GM19351 (cell line): ENCODE measurements around the gene FNBP1L.
"Not testable (repeated sequence)": the region's sequence is repeated elsewhere in the genome, so short reads cannot be mapped to it uniquely, and the experiment has no call there.

Experiments
- ATAC-seq: cut with Tn5 transposase; IDR thresholded peaks from one replicate; pipeline ENCODE4 v1.9.1; 2021; ENCODE audit warnings: mild to moderate bottlenecking, moderate library complexity; ENCODE audit not compliant: unreplicated experiment

Gene FNBP1L

GRCh38 chr1:93442741-93443140 is 5.2 kb upstream of the FNBP1L start:
- no peak for ATAC-seq

GRCh38 chr1:93443454-93443853 is 4.5 kb upstream of the FNBP1L start:
- ATAC-seq = no peak

- ATAC-seq = no peak
Measured at GRCh38 chr1:93446837-93447451, 974 bp upstream of the FNBP1L start.

- ATAC-seq = no peak
Measured at GRCh38 chr1:93448292-93448982, 519 bp downstream of the FNBP1L start.

- no peak for ATAC-seq
Measured at GRCh38 chr1:93448983-93449804, 1.3 kb downstream of the FNBP1L start.

- no peak for ATAC-seq
Measured at GRCh38 chr1:93450321-93450720, 2.4 kb downstream of the FNBP1L start.

- ATAC-seq = no peak
Measured at GRCh38 chr1:93453911-93454310, 6.0 kb downstream of the FNBP1L start.

GRCh38 chr1:93459126-93459525 is 11.2 kb downstream of the FNBP1L start:
- no peak for ATAC-seq

GRCh38 chr1:93461236-93461635 is 13.3 kb downstream of the FNBP1L start:
- ATAC-seq = no peak

GRCh38 chr1:93463960-93464359 is 16.0 kb downstream of the FNBP1L start:
- no peak for ATAC-seq

- not testable (repeated sequence) for ATAC-seq
Measured at GRCh38 chr1:93465371-93466082, 17.6 kb downstream of the FNBP1L start.

- no peak for ATAC-seq
Measured at GRCh38 chr1:93467606-93468005, 19.7 kb downstream of the FNBP1L start.

- no peak for ATAC-seq
Measured at GRCh38 chr1:93468662-93469061, 20.7 kb downstream of the FNBP1L start.

- ATAC-seq = not testable (repeated sequence)
Measured at GRCh38 chr1:93469223-93469622, 21.3 kb downstream of the FNBP1L start.

GRCh38 chr1:93471284-93471683 is 23.4 kb downstream of the FNBP1L start:
- ATAC-seq = no peak

GRCh38 chr1:93471911-93472310 is 24.0 kb downstream of the FNBP1L start:
- no peak for ATAC-seq

GRCh38 chr1:93474321-93474720 is 26.4 kb downstream of the FNBP1L start:
- no peak for ATAC-seq

- ATAC-seq = no peak
Measured at GRCh38 chr1:93475681-93476080, 27.8 kb downstream of the FNBP1L start.

GRCh38 chr1:93479133-93479745 is 31.3 kb downstream of the FNBP1L start:
- ATAC-seq = not testable (repeated sequence)

- ATAC-seq = not testable (repeated sequence)
Measured at GRCh38 chr1:93481899-93482298, 34.0 kb downstream of the FNBP1L start.

- ATAC-seq = no peak
Measured at GRCh38 chr1:93483200-93483599, 35.3 kb downstream of the FNBP1L start.
